HL-60/S4 treated with retinoic acid at 250 ng/mL for 4 days and 3 days (cell line): Measurements from ENCODE around the gene BSN.

ENCODE experiments used
- in situ Hi-C: fragments of 300-500 bp; cut with MboI; formaldehyde crosslinking; loops from 2 replicates; pipeline ENCODE4 v1.7.0; 2022; ENCODE audit warnings: low sequenced_read_pairs

The BSN gene

GRCh38 chr3:49602049-49602554 is 47.8 kb downstream of the BSN start:
- in situ Hi-C loops = no loop called here

- in situ Hi-C loops = no loop called here
Observed at GRCh38 chr3:49602877-49603411, 48.7 kb downstream of the BSN start.

DNA sequence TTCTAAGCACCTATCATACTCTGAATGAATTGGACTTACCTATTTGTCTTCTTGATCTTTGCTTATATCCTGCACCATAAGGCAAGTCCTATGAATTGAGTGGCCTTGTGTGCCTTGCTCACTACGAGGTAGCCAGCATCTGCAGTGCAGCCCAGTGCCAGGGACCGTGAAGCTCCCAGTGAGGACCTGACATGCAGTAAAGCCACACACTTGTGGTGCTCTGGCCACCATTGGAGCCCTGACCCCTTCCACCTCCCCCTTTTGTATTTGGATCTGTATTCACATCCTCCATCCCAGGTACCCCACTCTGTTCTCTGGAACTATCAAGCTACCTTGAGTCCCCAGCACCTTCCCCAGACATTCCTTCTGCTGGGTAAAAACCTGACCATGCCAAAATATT is 52.1 kb downstream of the BSN start:
- in situ Hi-C loops = no loop called here

DNA sequence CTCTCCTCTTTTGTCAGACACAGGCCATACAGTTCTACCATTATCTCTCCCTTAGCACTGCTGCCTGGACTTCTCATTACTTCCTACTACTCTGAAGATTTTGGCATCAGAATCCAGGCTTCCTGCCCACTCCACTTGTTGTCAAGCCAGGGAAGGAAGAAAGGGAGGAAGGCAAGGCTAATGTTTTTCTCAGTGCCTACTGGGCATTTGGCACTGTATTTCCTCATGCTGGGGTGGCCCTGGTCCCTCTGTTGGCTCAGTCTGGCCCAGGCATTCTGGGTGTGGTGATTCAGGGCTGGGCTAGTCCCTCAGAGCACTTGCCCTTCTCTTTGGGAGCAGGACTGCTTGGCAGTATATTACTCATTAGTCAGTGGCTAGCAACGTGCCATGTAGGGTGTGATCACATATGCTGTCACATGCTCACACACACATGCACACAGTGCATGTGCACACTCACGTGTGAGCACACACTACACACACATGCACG is 52.9 kb downstream of the BSN start:
- in situ Hi-C loops = no loop called here

GRCh38 chr3:49607796-49608195 is 53.5 kb downstream of the BSN start:
- in situ Hi-C loops = no loop called here

DNA sequence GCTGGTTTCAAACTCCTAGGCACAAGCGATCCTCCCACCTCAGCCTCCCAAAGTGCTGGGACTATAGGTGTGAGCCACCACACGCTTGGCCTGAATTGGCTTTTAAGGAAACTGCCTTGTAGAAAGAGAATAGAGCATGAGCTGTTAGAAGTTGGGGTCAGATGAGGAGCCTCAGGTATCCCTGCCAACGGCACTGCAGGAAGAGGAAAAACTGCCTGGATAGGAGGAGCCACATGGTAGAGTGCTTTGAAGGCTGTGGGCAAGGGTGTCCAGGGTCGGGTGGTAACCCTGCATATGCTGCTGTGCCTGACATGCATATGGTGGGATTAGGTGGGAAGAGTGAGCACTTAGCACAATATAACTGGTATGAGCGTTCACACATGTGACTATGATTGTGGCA is 55.0 kb downstream of the BSN start:
- in situ Hi-C loops = no loop called here

DNA sequence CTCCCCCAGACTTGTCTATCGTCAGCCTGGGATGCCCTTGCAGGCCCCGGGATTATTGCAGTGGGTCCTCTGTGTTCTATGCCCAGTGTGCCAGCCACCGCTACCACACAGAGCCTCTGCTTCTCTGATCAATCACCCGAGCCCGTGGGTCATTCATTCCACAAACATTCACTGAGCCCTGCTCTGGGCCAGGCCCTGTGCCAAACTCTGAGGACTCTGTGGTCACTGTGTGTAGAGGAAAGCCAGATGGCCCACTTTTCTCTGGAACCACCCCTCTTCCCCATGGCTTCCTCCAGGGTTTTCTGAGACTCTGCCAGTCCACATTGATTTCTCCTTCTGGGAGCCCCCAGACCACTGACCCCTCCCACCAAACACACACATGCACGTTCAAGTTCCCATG is 55.5 kb downstream of the BSN start:
- in situ Hi-C loops = no loop called here

GRCh38 chr3:49610666-49611280 is 56.5 kb downstream of the BSN start:
- in situ Hi-C loops = no loop called here

DNA sequence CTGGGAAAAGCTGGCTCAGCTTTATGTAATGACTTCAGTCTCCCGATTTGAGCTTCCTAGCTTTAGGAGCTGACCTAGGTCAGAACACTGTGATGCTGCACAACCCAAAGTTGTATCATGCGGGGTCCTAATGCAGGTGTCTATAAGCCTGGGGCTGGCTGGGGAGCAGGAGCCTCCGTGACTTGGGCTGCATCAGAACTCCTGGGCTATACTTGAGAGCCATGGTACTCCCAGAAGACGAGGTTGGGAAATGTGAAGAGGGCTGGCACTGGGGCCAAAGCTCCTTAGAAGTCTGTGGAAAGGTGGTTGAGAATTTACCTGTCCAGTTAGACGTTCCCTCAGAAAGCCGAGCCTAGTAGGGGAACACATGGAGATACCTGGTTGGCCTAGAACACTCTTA is 57.0 kb downstream of the BSN start:
- in situ Hi-C loops = no loop called here

- in situ Hi-C loops = no loop called here
Observed at GRCh38 chr3:49611719-49612118, 57.4 kb downstream of the BSN start.

- in situ Hi-C loops = no loop called here
Observed at GRCh38 chr3:49614936-49615335, 60.7 kb downstream of the BSN start.

DNA sequence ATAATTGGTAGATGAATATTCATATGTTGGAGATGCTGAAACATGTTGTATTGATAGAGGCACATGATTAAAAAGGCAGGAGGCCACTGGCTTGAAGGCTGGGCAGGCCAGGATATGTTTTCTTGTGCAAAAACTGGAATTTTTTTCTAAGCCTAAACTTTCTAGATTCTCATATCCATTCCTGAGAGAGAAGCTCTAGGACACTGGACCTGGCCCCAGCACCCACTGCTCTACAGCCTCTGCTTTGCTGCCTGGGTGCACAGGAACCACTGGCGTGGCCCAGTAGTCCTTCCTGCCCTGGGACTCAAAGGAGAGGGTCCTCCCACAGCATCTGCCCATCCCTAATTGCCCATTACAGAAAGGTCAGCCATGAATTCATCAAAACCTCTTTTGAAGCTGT is 61.8 kb downstream of the BSN start:
- in situ Hi-C loops = no loop called here

- in situ Hi-C loops = no loop called here
Observed at GRCh38 chr3:49616491-49616941, 62.2 kb downstream of the BSN start.

- in situ Hi-C loops = no loop called here
Observed at GRCh38 chr3:49617390-49618013, 63.2 kb downstream of the BSN start.

- in situ Hi-C loops = no loop called here
Observed at GRCh38 chr3:49618412-49618811, 64.1 kb downstream of the BSN start.

DNA sequence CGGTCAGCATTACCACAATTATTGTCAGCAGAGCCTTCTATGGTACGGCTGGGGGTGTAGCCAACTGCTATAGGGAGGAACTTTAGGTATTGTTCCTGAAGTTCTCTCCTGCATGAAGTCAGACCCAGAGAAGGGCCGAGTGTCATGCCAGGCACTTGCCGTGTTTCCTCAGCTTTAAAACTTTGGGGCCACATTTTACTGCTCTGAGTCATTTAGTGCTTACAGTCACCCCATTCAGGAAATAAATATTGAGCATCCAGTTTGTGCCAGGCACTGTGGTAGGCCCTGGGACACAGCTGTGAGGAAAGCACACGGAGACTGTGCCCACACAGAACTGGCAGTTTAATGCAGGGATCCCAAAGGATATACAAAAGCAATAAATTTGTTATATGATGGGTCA is 65.4 kb downstream of the BSN start:
- in situ Hi-C loops = no loop called here

DNA sequence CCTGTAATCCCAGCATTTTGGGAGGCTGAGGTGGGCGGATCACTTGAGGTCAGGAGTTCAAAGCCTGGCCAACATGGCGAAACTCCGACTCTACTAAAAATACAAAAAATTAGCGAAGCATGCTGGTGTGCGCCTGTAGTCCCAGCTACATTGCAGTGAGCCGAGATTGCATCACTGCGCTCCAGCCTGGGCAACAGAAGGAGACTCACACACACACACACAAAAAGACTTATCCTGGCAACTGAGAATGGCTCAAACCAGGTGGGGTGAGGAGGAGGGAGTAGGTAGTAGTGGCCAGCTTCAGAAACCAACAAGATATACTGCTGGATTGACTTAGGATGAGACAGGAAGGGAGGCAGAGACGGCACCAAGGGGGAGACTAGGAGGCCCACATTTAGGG is 66.5 kb downstream of the BSN start:
- in situ Hi-C loops = no loop called here

GRCh38 chr3:49623071-49623470 is 68.8 kb downstream of the BSN start:
- in situ Hi-C loops = no loop called here

GRCh38 chr3:49625071-49625470 is 70.8 kb downstream of the BSN start:
- in situ Hi-C loops = no loop called here

- in situ Hi-C loops = no loop called here
Observed at GRCh38 chr3:49626101-49626581, 71.9 kb downstream of the BSN start.

- in situ Hi-C loops = no loop called here
Observed at GRCh38 chr3:49626796-49627195, 72.5 kb downstream of the BSN start.

DNA sequence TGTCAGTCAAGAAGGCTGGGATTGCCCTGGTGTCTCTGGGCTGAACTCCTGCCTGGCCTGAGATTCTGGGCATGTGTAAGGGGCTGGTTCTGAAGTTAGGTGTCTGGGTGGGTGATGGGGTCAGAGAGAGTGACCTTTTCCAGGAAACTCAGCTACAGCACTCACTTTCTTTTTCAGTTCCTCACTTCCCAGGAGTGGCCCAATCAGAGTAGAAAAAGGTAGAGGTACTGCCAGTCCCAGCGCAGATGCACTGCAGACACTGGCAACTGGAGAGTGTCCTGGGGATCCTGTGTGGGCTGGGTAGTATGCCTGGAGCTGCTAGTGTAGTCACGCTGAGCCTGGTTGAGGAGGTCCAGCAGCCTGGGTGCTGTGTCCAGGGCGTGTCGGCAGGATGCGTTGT is 73.4 kb downstream of the BSN start:
- in situ Hi-C loops = no loop called here
